ENCODE data around the gene IFIT5. TPM values are rescaled to one million over a fixed set of nuclear protein-coding genes. Genes with fewer than 3 reads are reported as not detected.
"Not testable (repeated sequence)": the region's sequence is repeated elsewhere in the genome, so short reads cannot be mapped to it uniquely, and the experiment has no call there.

The IFIT5 gene
- polyA plus RNA-seq, 2 of the 4 experiments (the other 2 are of a cell fraction) = 7.8 to 11.5 TPM

- no peak overlapping the region for H3K4me3 ChIP-seq
- no peaks in the 10 kb centered on the region for H3K4me1 ChIP-seq
- no peak for ATAC-seq
- H3K27ac ChIP-seq = no peak overlapping the region
- TF ChIP-seq BCL3 (IDR thresholded peaks at IDR 0.05) (no peak), E2F6 (IDR thresholded peaks at IDR 0.05; ENCODE audit: borderline replicate concordance, low read depth) (no peak), RARB (CRISPR knock-in tag; IDR thresholded peaks at IDR 0.05) (no peak), POLR2AphosphoS2 (conservative IDR thresholded peaks at IDR 0.05; ENCODE audit: low read length) (no peak), HMGXB4 (CRISPR knock-in tag; IDR thresholded peaks at IDR 0.05; ENCODE audit: borderline replicate concordance) (no peak), GATA3 (IDR thresholded peaks at IDR 0.05; ENCODE audit: borderline replicate concordance) (no peak), TP53 (CRISPR knock-in tag; IDR thresholded peaks at IDR 0.05) (no peak), EHF (CRISPR knock-in tag; IDR thresholded peaks at IDR 0.05) (no peak), KDM5A (IDR thresholded peaks at IDR 0.05) (no peak)
- ChIA-PET CTCF (no interaction called here), POLR2A (no interaction called here)
- no peak for FAIRE-seq
- H3K4me2 ChIP-seq = no peak overlapping the region
- peaks cover 3% of the 10 kb centered on the region; the same call in 1 of the 3 replicates for H3K9me3 ChIP-seq
- DNase-seq (ENCODE audit: low read depth in 1 of 2, low spot score in 1 of 2) = no peak
- WGBS (ENCODE audit: missing lambda C conversion rate) = 7% methylated on average over 1 of the region's 1 CpG
Measured at GRCh38 chr10:89442289-89442688, 27.9 kb downstream of the IFIT5 start.

- H3K4me2 ChIP-seq = peak overlapping the region; percentile 26; the same call in 1 of the 3 replicates
- CTCF ChIA-PET = interaction anchor here (1.1 to 1.8 kb wide), 4 partner anchors 14 to 22 kb away, joined by 3 to 5 read pairs (median 4); no protein-coding TSS in a partner anchor
- H3K4me1 ChIP-seq; FAIRE-seq; H3K9me3 ChIP-seq; H3K4me3 ChIP-seq; DNase-seq (ENCODE audit: low read depth in 1 of 2, low spot score in 1 of 2); H3K27ac ChIP-seq; POLR2A ChIA-PET; ATAC-seq: not testable (repeated sequence)
- 51% methylated on average over 2 of the region's 7 CpGs for WGBS (ENCODE audit: missing lambda C conversion rate)
Measured at GRCh38 chr10:89444819-89445218, 30.5 kb downstream of the IFIT5 start.

- Histone ChIP-seq H3K4me1 (no peaks in the 10 kb centered on the region), H3K4me2 (no peak overlapping the region), H3K9me3 (peaks cover 3% of the 10 kb centered on the region; the same call in 1 of the 3 replicates), H3K4me3 (no peak overlapping the region), H3K27ac (no peak overlapping the region)
- no peak for ATAC-seq
- 93% methylated on average over 2 of the region's 2 CpGs for WGBS (ENCODE audit: missing lambda C conversion rate)
- POLR2A ChIA-PET = no interaction called here
- no peak for FAIRE-seq
- DNase-seq (ENCODE audit: low read depth in 1 of 2, low spot score in 1 of 2) = no peak
- CTCF ChIA-PET = interaction anchor here (0.6 kb wide), 1 partner anchor 69 kb away, joined by 5 read pairs; no protein-coding TSS in a partner anchor
- TF ChIP-seq GATA3 (IDR thresholded peaks at IDR 0.05; ENCODE audit: borderline replicate concordance) = no peak
- TF ChIP-seq HOXA7 (CRISPR knock-in tag; IDR thresholded peaks at IDR 0.05) = no peak
- TF ChIP-seq FOSB (CRISPR knock-in tag; IDR thresholded peaks at IDR 0.05) = no peak
- TF ChIP-seq ZSCAN20 (CRISPR knock-in tag; IDR thresholded peaks at IDR 0.05) = no peak
- no peak for TF ChIP-seq RARB (CRISPR knock-in tag; IDR thresholded peaks at IDR 0.05)
- TF ChIP-seq CBX2 (IDR thresholded peaks at IDR 0.05; ENCODE audit: borderline replicate concordance, low read depth) = no peak
- TF ChIP-seq RFX5 (IDR thresholded peaks at IDR 0.05) = no peak
- no peak for TF ChIP-seq ELK1 (IDR thresholded peaks at IDR 0.05; ENCODE audit: low read depth, low read length)
- TF ChIP-seq HMGXB4 (CRISPR knock-in tag; IDR thresholded peaks at IDR 0.05; ENCODE audit: borderline replicate concordance) = no peak
- TF ChIP-seq MAFK (IDR thresholded peaks at IDR 0.05; ENCODE audit: partially characterized antibody) = no peak
- TF ChIP-seq HOXB13 (CRISPR knock-in tag; IDR thresholded peaks at IDR 0.05; ENCODE audit: low read depth) = no peak
- no peak for TF ChIP-seq EP300 (IDR thresholded peaks at IDR 0.05)
Measured at GRCh38 chr10:89450901-89451300, 36.5 kb downstream of the IFIT5 start.

Measured in A549 (cell line).